ENCODE measurements around the gene PRKCA. TPM values are rescaled to one million over a fixed set of nuclear protein-coding genes. Genes with fewer than 3 reads are reported as not detected.

The PRKCA gene
- total and polyA plus RNA-seq, 4 experiments from 2014 or later: 1.1 to 107 (median 56.1) TPM

GRCh38 chr17:66807182-66807581 is 504.8 kb downstream of the PRKCA start:
- POLR2A ChIA-PET (ENCODE audit: partially characterized antibody): no interaction called here

GRCh38 chr17:66809408-66809807 is 507.0 kb downstream of the PRKCA start:
- CTCF ChIA-PET (ENCODE audit: partially characterized antibody): no interaction called here
- Mint-ChIP-seq H3K27me3 (peaks cover 0 to 2% of the 10 kb centered on the region in 2 donors), H3K9me3 (peaks cover 0 to 2% (median 0%) of the 10 kb centered on the region in 8 donors), H3K27ac (no peak overlapping the region), H3K4me3 (no peak overlapping the region), H3K4me1 (peaks cover 2 to 28% (median 8%) of the 10 kb centered on the region in 4 donors), H3K36me3 (peaks cover 19 to 21% of the 10 kb centered on the region in 2 donors)
- no peak for DNase-seq
- no peaks in the 10 kb centered on the region for H3K27me3 ChIP-seq (ENCODE audit: insufficient read depth, low read length)
- H3K36me3 ChIP-seq (ENCODE audit: insufficient read depth, low read length): no peaks in the 10 kb centered on the region
- intact Hi-C loops (cut with micrococcal nuclease): no loop called here
- H3K4me1 ChIP-seq (ENCODE audit: insufficient read depth, low read length): no peaks in the 10 kb centered on the region
- no peak overlapping the region for H3K27ac ChIP-seq (ENCODE audit: low read depth, low read length)
- no peaks in the 10 kb centered on the region for H3K9me3 ChIP-seq (ENCODE audit: control insufficient read depth in 1 of 2, low read length in 2 of 2)
- POLR2A ChIA-PET (ENCODE audit: partially characterized antibody): no interaction called here
- H3K4me3 ChIP-seq (ENCODE audit: low read length in 2 of 2): no peak overlapping the region

More at GRCh38 chr17:66807182-66807581, 504.8 kb downstream of the PRKCA start:
- Mint-ChIP-seq H3K9me3 (peaks cover 0 to 2% (median 0%) of the 10 kb centered on the region in 8 donors), H3K27ac (peak overlapping the region in 2 of 7 donors; percentile 27 to 36), H3K4me1 (peaks cover 2 to 28% (median 8%) of the 10 kb centered on the region in 4 donors), H3K36me3 (peaks cover 28 to 35% of the 10 kb centered on the region in 2 donors), H3K27me3 (no peaks in the 10 kb centered on the region), H3K4me3 (no peak overlapping the region)
- Histone ChIP-seq H3K36me3 (ENCODE audit: insufficient read depth, low read length) (no peaks in the 10 kb centered on the region), H3K4me3 (ENCODE audit: low read length in 2 of 2) (no peak overlapping the region), H3K9me3 (ENCODE audit: control insufficient read depth in 1 of 2, low read length in 2 of 2) (no peaks in the 10 kb centered on the region), H3K27ac (ENCODE audit: low read depth, low read length) (no peak overlapping the region), H3K4me1 (ENCODE audit: insufficient read depth, low read length) (no peaks in the 10 kb centered on the region), H3K27me3 (ENCODE audit: insufficient read depth, low read length) (no peaks in the 10 kb centered on the region)
- CTCF ChIA-PET (ENCODE audit: partially characterized antibody): no interaction called here
- no peak for DNase-seq
- intact Hi-C loops (cut with micrococcal nuclease): no loop called here

- Mint-ChIP-seq H3K4me1 (peaks cover 2 to 22% (median 8%) of the 10 kb centered on the region in 4 donors), H3K36me3 (peaks cover 9 to 12% of the 10 kb centered on the region in 2 donors), H3K9me3 (peaks cover 0 to 4% (median 0%) of the 10 kb centered on the region in 8 donors), H3K27ac (no peak overlapping the region), H3K27me3 (peaks cover 0 to 4% of the 10 kb centered on the region in 2 donors), H3K4me3 (no peak overlapping the region)
- no peak for DNase-seq
- ChIA-PET CTCF (ENCODE audit: partially characterized antibody) (interaction anchor here (0.6 kb wide), 1 partner anchor 9 kb away, joined by 3 read pairs; no protein-coding TSS in a partner anchor), POLR2A (ENCODE audit: partially characterized antibody) (no interaction called here)
- intact Hi-C loops (cut with micrococcal nuclease): no loop called here
- H3K4me1 ChIP-seq (ENCODE audit: insufficient read depth, low read length): no peaks in the 10 kb centered on the region
- no peaks in the 10 kb centered on the region for H3K9me3 ChIP-seq (ENCODE audit: control insufficient read depth in 1 of 2, low read length in 2 of 2)
- no peak overlapping the region for H3K27ac ChIP-seq (ENCODE audit: low read depth, low read length)
- H3K4me3 ChIP-seq (ENCODE audit: low read length in 2 of 2): no peak overlapping the region
- no peaks in the 10 kb centered on the region for H3K36me3 ChIP-seq (ENCODE audit: insufficient read depth, low read length)
- no peaks in the 10 kb centered on the region for H3K27me3 ChIP-seq (ENCODE audit: insufficient read depth, low read length)
These were observed 508.7 kb downstream of the PRKCA start for GRCh38 chr17:66810951-66811682.

- Mint-ChIP-seq H3K27ac (peak overlapping the region in 1 of 7 donors; percentile 17), H3K27me3 (peaks cover 0 to 4% of the 10 kb centered on the region in 2 donors), H3K36me3 (peaks cover 7 to 12% of the 10 kb centered on the region in 2 donors), H3K9me3 (peaks cover 0 to 4% (median 0%) of the 10 kb centered on the region in 8 donors), H3K4me1 (peaks cover 2 to 18% (median 8%) of the 10 kb centered on the region in 4 donors), H3K4me3 (no peak overlapping the region)
- ChIA-PET CTCF (ENCODE audit: partially characterized antibody) (interaction anchor here (0.6 kb wide), 1 partner anchor 9 kb away, joined by 3 read pairs; no protein-coding TSS in a partner anchor), POLR2A (ENCODE audit: partially characterized antibody) (no interaction called here)
- no peaks in the 10 kb centered on the region for H3K9me3 ChIP-seq (ENCODE audit: control insufficient read depth in 1 of 2, low read length in 2 of 2)
- H3K4me1 ChIP-seq (ENCODE audit: insufficient read depth, low read length): no peaks in the 10 kb centered on the region
- intact Hi-C loops (cut with micrococcal nuclease): no loop called here
- H3K36me3 ChIP-seq (ENCODE audit: insufficient read depth, low read length): no peaks in the 10 kb centered on the region
- no peak overlapping the region for H3K27ac ChIP-seq (ENCODE audit: low read depth, low read length)
- no peaks in the 10 kb centered on the region for H3K27me3 ChIP-seq (ENCODE audit: insufficient read depth, low read length)
- H3K4me3 ChIP-seq (ENCODE audit: low read length in 2 of 2): no peak overlapping the region
- no peak for DNase-seq
These were observed 509.3 kb downstream of the PRKCA start for GRCh38 chr17:66811683-66812054.

GRCh38 chr17:66812571-66812970 is 510.2 kb downstream of the PRKCA start:
- Mint-ChIP-seq H3K27ac (no peak overlapping the region), H3K27me3 (peaks cover under 1 to 4% of the 10 kb centered on the region in 2 donors), H3K4me1 (peaks cover 0 to 12% (median 5%) of the 10 kb centered on the region in 4 donors), H3K36me3 (peaks cover 2 to 9% of the 10 kb centered on the region in 2 donors), H3K9me3 (peaks cover 0 to 13% (median 6%) of the 10 kb centered on the region in 8 donors), H3K4me3 (peak overlapping the region in 1 of 8 donors; percentile 6)
- no peaks in the 10 kb centered on the region for H3K36me3 ChIP-seq (ENCODE audit: insufficient read depth, low read length)
- peaks cover 0 to 2% of the 10 kb centered on the region in 2 donors for H3K9me3 ChIP-seq (ENCODE audit: control insufficient read depth in 1 of 2, low read length in 2 of 2)
- H3K4me1 ChIP-seq (ENCODE audit: insufficient read depth, low read length): no peaks in the 10 kb centered on the region
- ChIA-PET CTCF (ENCODE audit: partially characterized antibody) (no interaction called here), POLR2A (ENCODE audit: partially characterized antibody) (no interaction called here)
- H3K27me3 ChIP-seq (ENCODE audit: insufficient read depth, low read length): no peaks in the 10 kb centered on the region
- no peak overlapping the region for H3K27ac ChIP-seq (ENCODE audit: low read depth, low read length)
- no peak overlapping the region for H3K4me3 ChIP-seq (ENCODE audit: low read length in 2 of 2)
- intact Hi-C loops (cut with micrococcal nuclease): no loop called here
- no peak for DNase-seq

GRCh38 chr17:66813296-66813695 is 510.9 kb downstream of the PRKCA start:
- no peaks in the 10 kb centered on the region for H3K4me1 ChIP-seq (ENCODE audit: insufficient read depth, low read length)
- no peak overlapping the region for H3K27ac ChIP-seq (ENCODE audit: low read depth, low read length)
- no peak overlapping the region for H3K4me3 ChIP-seq (ENCODE audit: low read length in 2 of 2)
- Mint-ChIP-seq H3K27ac (no peak overlapping the region), H3K27me3 (peaks cover 2 to 4% of the 10 kb centered on the region in 2 donors), H3K36me3 (peaks cover 0 to 5% of the 10 kb centered on the region in 2 donors), H3K9me3 (peaks cover 0 to 17% (median 13%) of the 10 kb centered on the region in 8 donors), H3K4me3 (no peak overlapping the region), H3K4me1 (peaks cover 0 to 5% (median 1%) of the 10 kb centered on the region in 4 donors)
- POLR2A ChIA-PET (ENCODE audit: partially characterized antibody): no interaction called here
- no peaks in the 10 kb centered on the region for H3K27me3 ChIP-seq (ENCODE audit: insufficient read depth, low read length)
- H3K36me3 ChIP-seq (ENCODE audit: insufficient read depth, low read length): no peaks in the 10 kb centered on the region
- H3K9me3 ChIP-seq (ENCODE audit: control insufficient read depth in 1 of 2, low read length in 2 of 2): peaks cover 0 to 9% of the 10 kb centered on the region in 2 donors
- CTCF ChIA-PET (ENCODE audit: partially characterized antibody): no interaction called here
- DNase-seq: no peak
- intact Hi-C loops (cut with micrococcal nuclease): no loop called here

GRCh38 chr17:66814026-66814425 is 511.6 kb downstream of the PRKCA start:
- DNase-seq: no peak
- POLR2A ChIA-PET (ENCODE audit: partially characterized antibody): no interaction called here
- Mint-ChIP-seq H3K36me3 (peaks cover 0 to 4% of the 10 kb centered on the region in 2 donors), H3K9me3 (peaks cover 0 to 22% (median 15%) of the 10 kb centered on the region in 8 donors), H3K27ac (no peak overlapping the region), H3K27me3 (peaks cover 2 to 4% of the 10 kb centered on the region in 2 donors), H3K4me3 (no peak overlapping the region), H3K4me1 (peaks cover 0 to 4% (median 0%) of the 10 kb centered on the region in 4 donors)
- CTCF ChIA-PET (ENCODE audit: partially characterized antibody): no interaction called here
- Histone ChIP-seq H3K27me3 (ENCODE audit: insufficient read depth, low read length) (no peaks in the 10 kb centered on the region), H3K36me3 (ENCODE audit: insufficient read depth, low read length) (no peaks in the 10 kb centered on the region), H3K9me3 (ENCODE audit: control insufficient read depth in 1 of 2, low read length in 2 of 2) (peaks cover 0 to 9% of the 10 kb centered on the region in 2 donors), H3K4me1 (ENCODE audit: insufficient read depth, low read length) (no peaks in the 10 kb centered on the region), H3K4me3 (ENCODE audit: low read length in 2 of 2) (no peak overlapping the region), H3K27ac (ENCODE audit: low read depth, low read length) (no peak overlapping the region)
- intact Hi-C loops (cut with micrococcal nuclease): no loop called here

Data from CD4-positive, alpha-beta memory T cell (primary cell).